HG02623 (cell line): ENCODE results near the gene GEMIN4.
"Not testable (repeated sequence)": the region's sequence is repeated elsewhere in the genome, so short reads cannot be mapped to it uniquely, and the experiment has no call there.

ENCODE experiments used
- ATAC-seq: cut with Tn5 transposase; IDR thresholded peaks from one replicate; pipeline ENCODE4 v1.9.1; 2021; ENCODE audit warnings: moderate library complexity; ENCODE audit not compliant: unreplicated experiment

The GEMIN4 gene

GRCh38 chr17:752002-752619 lies at the start of gene GEMIN4:
TSS of gene GEMIN4 (minus strand) at chr17:752264. CDS start at chr17:752142, 122 bp downstream.
- ATAC-seq, result peak; percentile 78

GRCh38 chr17:801660-802059 lies 49.6 kb upstream of the GEMIN4 start:
- no peak for ATAC-seq

GRCh38 chr17:800446-801242 lies 48.6 kb upstream of the GEMIN4 start:
- no peak for ATAC-seq

GRCh38 chr17:799261-799660 lies 47.2 kb upstream of the GEMIN4 start:
- ATAC-seq, result no peak

GRCh38 chr17:798246-798645 lies 46.2 kb upstream of the GEMIN4 start:
- ATAC-seq, result no peak

- ATAC-seq, result no peak
Measured at GRCh38 chr17:797236-797840, 45.3 kb upstream of the GEMIN4 start.

- ATAC-seq, result no peak
Measured at GRCh38 chr17:796609-797008, 44.5 kb upstream of the GEMIN4 start.

- no peak for ATAC-seq
Measured at GRCh38 chr17:795721-796120, 43.7 kb upstream of the GEMIN4 start.

- ATAC-seq, result no peak
Measured at GRCh38 chr17:795276-795675, 43.2 kb upstream of the GEMIN4 start.

GRCh38 chr17:794876-795275 lies 42.8 kb upstream of the GEMIN4 start:
- ATAC-seq, result no peak

GRCh38 chr17:792277-792676 lies 40.2 kb upstream of the GEMIN4 start:
- no peak for ATAC-seq

- ATAC-seq, result no peak
Measured at GRCh38 chr17:791829-792228, 39.8 kb upstream of the GEMIN4 start.

- ATAC-seq, result not testable (repeated sequence)
Measured at GRCh38 chr17:790874-791247, 38.8 kb upstream of the GEMIN4 start.

GRCh38 chr17:789931-790873 lies 38.1 kb upstream of the GEMIN4 start:
- not testable (repeated sequence) for ATAC-seq

GRCh38 chr17:789160-789840 lies 37.2 kb upstream of the GEMIN4 start:
- no peak for ATAC-seq

- ATAC-seq, result no peak
Measured at GRCh38 chr17:788551-788950, 36.5 kb upstream of the GEMIN4 start.

- ATAC-seq, result no peak
Measured at GRCh38 chr17:787641-788221, 35.7 kb upstream of the GEMIN4 start.

- not testable (repeated sequence) for ATAC-seq
Measured at GRCh38 chr17:785901-786300, 33.8 kb upstream of the GEMIN4 start.

GRCh38 chr17:784143-784542 lies 32.1 kb upstream of the GEMIN4 start:
- ATAC-seq, result no peak
